SU-DHL-6 (cell line): ENCODE measurements around the gene B4GALT1.

Experiments used
- H2AFZ ChIP-seq: fragments of 200-600 bp; sonication (generic); 2 replicates; pipeline ENCODE4 v1.6.1; 2014; ENCODE audit warnings: low read depth, mild to moderate bottlenecking, moderate library complexity, mixed read lengths, antibody characterized with exemption, low read length; ENCODE audit not compliant: severe bottlenecking
- H3F3A ChIP-seq: fragments of 200-600 bp; shearing (Covaris generic); 2 replicates; pipeline ENCODE4 v1.6.0; 2016; ENCODE audit warnings: antibody characterized with exemption, mild to moderate bottlenecking; ENCODE audit not compliant: insufficient read depth
- H3K27ac ChIP-seq: fragments of 200-600 bp; sonication (generic); 2 replicates; pipeline ENCODE4 v1.5.1; 2016; ENCODE audit warnings: low read depth, mild to moderate bottlenecking, low read length, moderate library complexity, mixed read lengths
- H3K27me3 ChIP-seq: fragments of 200-600 bp; sonication (generic), shearing (Covaris generic); 2 replicates; pipeline ENCODE4 v1.6.0; 2014; ENCODE audit warnings: mild to moderate bottlenecking, low read length
- H3K36me3 ChIP-seq: fragments of 200-600 bp; sonication (generic); 2 replicates; pipeline ENCODE4 v1.6.1; 2014; ENCODE audit warnings: mild to moderate bottlenecking, low read length, mixed read lengths
- H3K4me2 ChIP-seq: fragments of 300-600, 200-600 bp; shearing (Covaris generic), sonication (generic); 2 replicates; pipeline ENCODE4 v1.6.0; 2014; ENCODE audit warnings: low read length, low read depth, mild to moderate bottlenecking; ENCODE audit not compliant: poor library complexity, severe bottlenecking
- H3K4me3 ChIP-seq: fragments of 200-600 bp; sonication (generic); 2 replicates; pipeline ENCODE4 v1.5.1; 2014; ENCODE audit warnings: antibody characterized with exemption, low read length, mild to moderate bottlenecking, mixed read lengths; ENCODE audit not compliant: insufficient read depth, poor library complexity, severe bottlenecking
- H3K79me2 ChIP-seq: fragments of 200-600 bp; sonication (generic); 2 replicates; pipeline ENCODE4 v1.6.1; 2014; ENCODE audit warnings: mild to moderate bottlenecking, low read length, moderate library complexity; ENCODE audit not compliant: insufficient read depth
- H3K9ac ChIP-seq: fragments of 200-600 bp; sonication (generic); 2 replicates; pipeline ENCODE4 v1.7.0; 2014; ENCODE audit warnings: mild to moderate bottlenecking, low read length
- H3K9me2 ChIP-seq: fragments of 200-600 bp; sonication (generic); replicated peaks from 2 replicates; pipeline ENCODE4 v1.6.1; 2014; ENCODE audit warnings: low read length; ENCODE audit not compliant: insufficient read depth
- H3K9me3 ChIP-seq: fragments of 200-600 bp; sonication (generic); 2 replicates; pipeline ENCODE4 v1.6.1; 2014; ENCODE audit warnings: low read length, mixed read lengths; ENCODE audit not compliant: insufficient read depth
- H4K20me1 ChIP-seq: fragments of 200-600 bp; sonication (generic); 2 replicates; pipeline ENCODE4 v1.6.1; 2014; ENCODE audit warnings: low read depth, mild to moderate bottlenecking, antibody characterized with exemption, low read length, moderate library complexity, mixed read lengths
- EZH2phosphoT487 ChIP-seq: fragments of 200-600 bp; sonication (generic), shearing (Covaris generic); conservative IDR thresholded peaks from 2 replicates; pipeline ENCODE4 v1.6.1; 2018; ENCODE audit warnings: mild to moderate bottlenecking, antibody characterized with exemption, low read length, moderate library complexity, mixed read lengths
- TF ChIP-seq, protein P1 (sequence below): fragments of 200-600 bp; sonication (generic); IDR thresholded peaks from one replicate; pipeline ENCODE4 v1.5.1; 2017; ENCODE audit warnings: antibody characterized with exemption, mild to moderate bottlenecking, low read length, moderate library complexity; ENCODE audit not compliant: insufficient read depth, poor library complexity, severe bottlenecking

B4GALT1 gene

DNA sequence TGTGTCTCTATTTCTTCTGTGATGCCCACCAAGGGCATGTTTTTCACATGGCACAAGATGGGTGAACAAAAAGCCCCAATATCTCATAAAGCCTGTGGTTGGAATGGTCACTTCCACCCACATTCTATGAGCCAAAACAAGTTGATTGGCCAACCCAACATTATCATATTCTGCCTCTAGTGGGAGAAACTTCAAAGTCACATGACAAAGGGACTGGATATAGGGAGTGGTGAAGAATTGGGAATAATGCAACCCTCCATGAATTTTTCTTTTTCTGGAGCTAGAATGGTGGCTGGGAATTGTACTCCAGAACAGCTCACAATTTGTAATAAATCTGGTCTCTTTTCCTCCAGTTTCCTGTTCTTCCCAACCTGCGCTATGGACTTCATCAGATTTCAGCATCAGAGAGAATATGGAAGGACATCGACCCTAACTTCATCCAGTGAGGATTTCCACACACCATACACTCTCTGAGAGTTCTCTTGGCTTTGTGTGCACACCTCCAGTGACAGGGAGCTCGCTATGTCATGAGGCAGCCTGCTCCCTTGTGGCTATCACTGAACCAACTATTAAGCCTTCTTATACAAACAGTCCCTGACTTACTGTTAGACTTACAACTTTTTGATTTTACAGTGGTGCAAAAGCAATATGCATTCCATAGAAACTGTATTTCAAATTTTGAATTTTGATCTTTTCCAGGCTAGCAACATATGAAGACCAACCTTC is 12.0 kb upstream of the B4GALT1 start:
- H3F3A ChIP-seq, result no peaks in the 10 kb centered on the region
- H3K9ac ChIP-seq, result no peak overlapping the region
- no peak overlapping the region for H3K27ac ChIP-seq
- no peaks in the 10 kb centered on the region for H3K27me3 ChIP-seq
- no peaks in the 10 kb centered on the region for H3K9me3 ChIP-seq
- H3K9me2 ChIP-seq, result no peaks in the 10 kb centered on the region
- no peaks in the 10 kb centered on the region for H3K79me2 ChIP-seq
- no peak overlapping the region for H2AFZ ChIP-seq
- H4K20me1 ChIP-seq, result no peaks in the 10 kb centered on the region
- H3K4me2 ChIP-seq, result no peak overlapping the region
- TF ChIP-seq, protein P1, sequence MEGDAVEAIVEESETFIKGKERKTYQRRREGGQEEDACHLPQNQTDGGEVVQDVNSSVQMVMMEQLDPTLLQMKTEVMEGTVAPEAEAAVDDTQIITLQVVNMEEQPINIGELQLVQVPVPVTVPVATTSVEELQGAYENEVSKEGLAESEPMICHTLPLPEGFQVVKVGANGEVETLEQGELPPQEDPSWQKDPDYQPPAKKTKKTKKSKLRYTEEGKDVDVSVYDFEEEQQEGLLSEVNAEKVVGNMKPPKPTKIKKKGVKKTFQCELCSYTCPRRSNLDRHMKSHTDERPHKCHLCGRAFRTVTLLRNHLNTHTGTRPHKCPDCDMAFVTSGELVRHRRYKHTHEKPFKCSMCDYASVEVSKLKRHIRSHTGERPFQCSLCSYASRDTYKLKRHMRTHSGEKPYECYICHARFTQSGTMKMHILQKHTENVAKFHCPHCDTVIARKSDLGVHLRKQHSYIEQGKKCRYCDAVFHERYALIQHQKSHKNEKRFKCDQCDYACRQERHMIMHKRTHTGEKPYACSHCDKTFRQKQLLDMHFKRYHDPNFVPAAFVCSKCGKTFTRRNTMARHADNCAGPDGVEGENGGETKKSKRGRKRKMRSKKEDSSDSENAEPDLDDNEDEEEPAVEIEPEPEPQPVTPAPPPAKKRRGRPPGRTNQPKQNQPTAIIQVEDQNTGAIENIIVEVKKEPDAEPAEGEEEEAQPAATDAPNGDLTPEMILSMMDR, result no peak
- TF ChIP-seq EZH2phosphoT487, result no peak
- no peak overlapping the region for H3K4me3 ChIP-seq
- no peaks in the 10 kb centered on the region for H3K36me3 ChIP-seq

DNA sequence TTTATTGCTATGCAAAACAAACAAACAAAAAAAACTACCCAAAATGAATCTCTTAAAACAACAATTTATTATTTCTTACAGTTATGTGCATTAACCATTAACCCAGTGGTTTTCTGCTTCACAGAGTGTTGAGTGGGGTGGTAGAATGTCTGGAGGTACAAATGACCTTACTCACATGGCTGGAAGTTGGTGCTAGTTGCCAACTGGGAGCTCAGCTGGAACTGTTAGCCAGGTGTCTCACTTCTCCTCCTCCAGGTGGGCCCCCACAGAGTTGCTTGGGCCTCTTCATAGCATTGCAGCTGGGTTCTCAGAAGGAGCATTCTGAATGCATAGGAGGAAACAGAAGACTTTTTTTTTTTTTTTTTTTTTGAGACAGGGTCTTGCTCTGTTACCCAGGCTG is 10.5 kb upstream of the B4GALT1 start:
- no peaks in the 10 kb centered on the region for H3K9me2 ChIP-seq
- no peak overlapping the region for H3K27ac ChIP-seq
- no peak overlapping the region for H3K4me3 ChIP-seq
- no peak overlapping the region for H3K9ac ChIP-seq
- H3K27me3 ChIP-seq, result no peaks in the 10 kb centered on the region
- H3K9me3 ChIP-seq, result no peaks in the 10 kb centered on the region
- no peak overlapping the region for H2AFZ ChIP-seq
- TF ChIP-seq, protein P1, result no peak
- no peak for TF ChIP-seq EZH2phosphoT487
- H3K4me2 ChIP-seq, result no peak overlapping the region
- H3F3A ChIP-seq, result no peaks in the 10 kb centered on the region
- no peaks in the 10 kb centered on the region for H4K20me1 ChIP-seq
- H3K79me2 ChIP-seq, result no peaks in the 10 kb centered on the region
- H3K36me3 ChIP-seq, result no peaks in the 10 kb centered on the region

DNA sequence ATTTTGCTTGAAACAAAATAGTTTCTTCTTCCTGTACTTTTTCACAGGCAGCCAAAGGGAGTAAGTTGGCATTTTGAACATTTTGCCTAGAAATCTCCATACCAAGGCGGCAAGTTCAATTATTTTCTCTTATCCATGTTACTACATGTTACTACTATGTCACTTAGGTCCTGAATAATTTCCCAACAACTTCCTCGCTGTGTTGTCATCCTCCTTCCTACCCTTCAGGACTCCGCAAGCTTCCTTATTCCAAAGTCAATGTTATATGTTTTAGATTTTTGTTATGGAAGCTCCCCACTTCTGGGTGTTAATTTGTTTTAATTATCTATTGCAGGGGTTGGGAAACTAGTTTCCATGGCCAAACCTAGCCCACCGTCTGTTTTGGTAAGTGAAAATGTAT is 9.9 kb upstream of the B4GALT1 start:
- H3F3A ChIP-seq, result no peaks in the 10 kb centered on the region
- H3K9me2 ChIP-seq, result no peaks in the 10 kb centered on the region
- no peaks in the 10 kb centered on the region for H4K20me1 ChIP-seq
- no peak for TF ChIP-seq EZH2phosphoT487
- TF ChIP-seq, protein P1, result no peak
- H3K9ac ChIP-seq, result no peak overlapping the region
- no peak overlapping the region for H3K4me3 ChIP-seq
- H3K36me3 ChIP-seq, result no peaks in the 10 kb centered on the region
- H3K27ac ChIP-seq, result no peak overlapping the region
- no peak overlapping the region for H2AFZ ChIP-seq
- no peaks in the 10 kb centered on the region for H3K27me3 ChIP-seq
- H3K4me2 ChIP-seq, result no peak overlapping the region
- no peaks in the 10 kb centered on the region for H3K9me3 ChIP-seq
- no peaks in the 10 kb centered on the region for H3K79me2 ChIP-seq
